ENCODE measurements around the gene SSH3.

The SSH3 gene

DNA sequence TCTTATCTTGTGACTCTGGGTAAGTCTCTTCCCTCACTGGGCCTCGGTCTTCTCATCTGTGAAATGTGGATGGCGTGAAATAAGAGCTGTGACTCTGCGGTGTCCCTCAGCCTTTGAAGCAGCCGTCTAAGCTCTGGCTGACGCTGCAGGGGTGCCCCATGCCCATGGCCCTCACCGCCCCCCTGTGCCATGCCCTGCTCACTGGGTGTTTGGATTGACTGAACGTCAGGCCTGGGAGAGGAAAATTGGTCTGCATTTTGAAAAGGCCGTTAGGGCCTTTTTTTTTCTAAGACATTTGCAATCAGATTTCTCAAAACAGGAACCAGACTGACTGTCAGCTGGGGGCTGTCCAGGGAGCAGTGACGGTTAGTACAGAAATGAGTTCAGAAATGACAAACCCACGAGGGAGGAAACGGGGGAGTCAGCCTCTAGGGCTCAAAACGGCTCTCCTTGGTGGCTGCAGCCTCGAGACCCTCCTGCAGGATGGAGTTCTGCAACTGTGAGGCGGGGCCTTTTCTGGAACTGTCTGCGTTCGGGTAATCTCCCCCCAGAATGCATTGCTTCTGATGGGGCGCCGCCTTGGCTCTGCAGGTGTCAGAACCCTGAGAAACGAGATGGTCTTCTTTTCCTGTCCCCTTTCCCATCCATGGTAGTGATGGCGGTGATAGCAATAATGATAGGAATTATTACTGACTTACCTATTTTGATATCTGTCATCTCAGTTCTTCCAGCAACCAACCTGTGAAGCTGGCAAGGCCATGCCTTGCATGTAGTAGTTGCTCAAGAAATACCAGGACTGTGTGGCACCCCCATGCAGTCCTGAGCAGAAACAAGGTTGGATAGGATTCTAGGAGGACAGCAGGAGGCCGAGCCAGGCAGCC lies 35.0 kb upstream of the SSH3 start:
- DNase-seq, result peak; percentile 75

DNA sequence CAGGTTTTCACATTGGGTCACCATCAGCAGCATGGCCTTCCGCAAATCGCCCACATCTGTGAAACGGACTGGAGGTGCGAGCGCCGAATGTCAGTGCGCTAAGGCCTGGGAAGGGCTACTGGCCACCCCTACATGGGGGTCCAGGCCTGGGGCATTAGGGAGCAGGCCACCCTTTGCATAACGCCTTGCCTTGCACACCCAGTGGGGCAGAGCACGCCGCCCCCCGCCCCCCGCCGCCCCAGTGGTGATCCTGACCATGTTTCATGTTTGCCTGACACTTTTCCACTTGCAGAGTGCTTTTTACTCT lies 34.4 kb upstream of the SSH3 start:
- DNase-seq, result no peak

- no peak for DNase-seq
Measured at GRCh38 chr11:67269401-67270255, 33.7 kb upstream of the SSH3 start.

DNA sequence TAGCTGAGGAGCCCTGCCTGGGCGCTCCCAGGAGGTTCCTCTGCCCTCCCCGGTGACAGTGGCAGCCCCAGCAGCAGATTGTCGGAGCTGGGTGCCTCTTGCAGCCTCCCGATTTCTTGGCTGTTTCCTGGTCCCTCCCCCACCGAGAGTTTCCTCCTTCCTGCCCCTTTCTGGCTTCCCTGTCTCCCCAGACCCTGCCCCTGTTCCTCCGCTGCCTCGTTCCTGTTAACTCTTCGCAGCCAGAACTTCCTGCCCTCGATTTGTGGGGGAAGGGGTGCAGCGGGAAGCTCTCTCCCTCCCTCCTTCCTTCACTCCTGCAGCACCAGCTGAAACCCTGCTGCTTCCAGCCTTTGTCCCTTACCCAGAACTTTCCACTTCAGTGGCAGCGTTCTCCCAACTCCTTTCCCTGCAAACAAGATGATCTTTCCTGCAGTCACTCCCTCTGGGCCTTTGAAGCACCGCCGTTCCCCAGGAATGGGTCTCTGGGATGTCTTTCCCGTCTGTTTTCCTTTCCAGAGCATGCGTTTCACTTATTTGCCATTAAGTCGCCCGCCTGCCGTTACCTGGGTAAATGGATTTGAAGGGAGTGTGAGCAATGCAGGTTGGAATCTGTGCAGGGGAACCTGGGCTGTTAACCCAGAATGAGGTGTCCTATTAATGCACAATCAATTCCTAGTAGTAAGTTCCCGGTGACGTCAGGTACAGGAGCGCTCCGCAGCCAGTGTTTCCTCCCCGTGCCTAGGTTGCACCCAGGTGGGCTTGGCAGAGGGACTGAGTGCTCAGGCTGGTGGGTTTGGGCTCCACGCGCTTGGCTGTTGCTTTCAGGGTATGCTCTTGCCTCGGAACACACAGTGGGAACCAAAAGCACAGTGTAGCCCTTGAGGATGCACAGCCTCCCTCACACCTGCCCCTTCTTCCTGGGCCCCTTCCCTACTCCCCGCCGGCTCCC lies 32.8 kb upstream of the SSH3 start:
- peak; percentile 56 for DNase-seq

DNA sequence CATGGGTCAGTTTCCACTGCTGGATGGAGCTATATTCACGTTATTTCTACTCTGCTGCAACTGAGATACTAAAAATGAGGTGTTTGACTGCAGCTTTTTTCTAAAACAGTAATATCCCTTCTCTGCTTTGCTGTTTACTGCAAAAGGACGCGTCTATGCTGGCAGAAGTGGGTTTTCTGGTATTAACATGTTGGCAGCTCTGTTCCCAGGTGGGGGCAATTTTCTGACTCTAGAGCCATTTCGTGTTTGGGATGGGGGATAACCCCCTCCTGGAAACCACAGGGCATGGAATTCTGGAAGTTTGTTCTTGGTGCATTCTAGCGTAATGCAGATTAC lies 32.2 kb upstream of the SSH3 start:
- DNase-seq, result no peak

DNA sequence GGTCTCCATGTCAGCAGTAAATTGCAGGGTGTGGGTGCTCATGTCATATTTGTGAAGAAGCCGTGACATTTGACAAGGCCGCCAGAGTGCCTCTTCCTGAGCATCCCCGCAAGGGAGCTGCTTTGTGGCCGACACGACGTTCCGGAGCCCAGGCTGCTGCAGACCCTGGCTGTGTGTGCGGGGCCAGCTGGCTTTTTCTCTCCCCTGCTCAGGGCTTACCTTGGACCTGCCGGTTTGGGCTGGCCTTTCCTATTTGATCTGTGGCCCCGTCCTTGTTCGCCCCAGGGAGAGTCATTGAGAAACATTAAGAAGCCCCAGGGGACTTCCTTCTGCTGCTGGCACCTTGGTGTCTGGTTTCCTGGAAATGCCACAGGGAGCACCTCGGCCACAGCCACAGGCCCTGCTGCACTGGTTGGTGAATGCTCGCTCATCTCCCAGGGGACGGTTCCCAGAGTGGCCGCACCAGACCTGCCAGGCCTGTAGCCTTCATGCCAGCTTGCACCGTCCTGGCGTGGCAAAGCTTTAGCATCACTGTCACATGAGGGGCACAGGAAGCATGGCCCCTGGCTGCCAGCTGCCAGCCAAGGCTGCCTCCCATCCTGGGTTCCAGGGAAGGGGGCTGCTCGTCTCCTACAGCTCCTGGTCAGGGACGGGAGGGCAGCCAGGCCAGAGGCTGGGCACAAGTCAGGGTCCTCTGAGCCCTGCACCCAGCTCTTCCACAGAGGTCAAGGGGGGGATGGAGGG lies 31.6 kb upstream of the SSH3 start:
- DNase-seq, result peak; percentile 65

- DNase-seq, result peak; percentile 50
Measured at GRCh38 chr11:67272327-67273259, 30.7 kb upstream of the SSH3 start.

DNA sequence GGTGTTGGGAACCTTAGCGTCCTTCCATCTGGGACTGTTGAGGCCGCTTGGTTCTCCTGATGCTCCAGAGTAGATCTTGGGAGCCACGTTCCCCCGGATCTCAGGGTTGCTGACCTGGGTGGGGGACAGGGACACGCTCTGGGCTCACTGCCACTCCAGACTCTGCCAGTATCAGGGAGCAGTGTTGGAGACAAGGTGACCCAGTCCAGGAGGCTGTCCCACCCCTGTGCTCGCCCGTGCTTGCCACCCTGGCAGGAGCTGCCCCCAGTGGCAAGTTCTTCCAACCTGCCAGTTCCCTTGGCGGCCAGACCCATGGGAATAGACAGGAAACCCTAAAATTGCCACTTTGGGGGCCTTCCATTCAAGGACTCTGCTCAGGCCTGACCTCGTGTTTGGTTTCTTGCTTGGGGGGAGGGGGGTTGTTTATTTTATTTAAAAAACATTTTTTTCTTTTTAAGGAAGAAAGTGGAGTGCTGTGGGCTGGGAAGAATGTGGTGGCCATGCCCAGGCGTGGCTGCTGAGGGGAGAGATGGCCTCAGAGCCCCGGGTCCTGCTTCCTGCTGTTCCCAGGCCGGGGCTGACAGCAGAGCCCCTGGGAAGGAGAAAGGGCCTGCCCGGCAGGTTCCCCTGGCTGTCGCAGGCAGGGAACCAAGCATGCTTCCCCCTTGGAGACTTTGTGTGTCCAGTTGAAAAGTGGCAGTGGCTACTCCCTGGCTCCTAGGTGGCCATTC lies 29.9 kb upstream of the SSH3 start:
- DNase-seq, result no peak

GRCh38 chr11:67274768-67275605 lies 28.3 kb upstream of the SSH3 start:
- no peak for DNase-seq

DNA sequence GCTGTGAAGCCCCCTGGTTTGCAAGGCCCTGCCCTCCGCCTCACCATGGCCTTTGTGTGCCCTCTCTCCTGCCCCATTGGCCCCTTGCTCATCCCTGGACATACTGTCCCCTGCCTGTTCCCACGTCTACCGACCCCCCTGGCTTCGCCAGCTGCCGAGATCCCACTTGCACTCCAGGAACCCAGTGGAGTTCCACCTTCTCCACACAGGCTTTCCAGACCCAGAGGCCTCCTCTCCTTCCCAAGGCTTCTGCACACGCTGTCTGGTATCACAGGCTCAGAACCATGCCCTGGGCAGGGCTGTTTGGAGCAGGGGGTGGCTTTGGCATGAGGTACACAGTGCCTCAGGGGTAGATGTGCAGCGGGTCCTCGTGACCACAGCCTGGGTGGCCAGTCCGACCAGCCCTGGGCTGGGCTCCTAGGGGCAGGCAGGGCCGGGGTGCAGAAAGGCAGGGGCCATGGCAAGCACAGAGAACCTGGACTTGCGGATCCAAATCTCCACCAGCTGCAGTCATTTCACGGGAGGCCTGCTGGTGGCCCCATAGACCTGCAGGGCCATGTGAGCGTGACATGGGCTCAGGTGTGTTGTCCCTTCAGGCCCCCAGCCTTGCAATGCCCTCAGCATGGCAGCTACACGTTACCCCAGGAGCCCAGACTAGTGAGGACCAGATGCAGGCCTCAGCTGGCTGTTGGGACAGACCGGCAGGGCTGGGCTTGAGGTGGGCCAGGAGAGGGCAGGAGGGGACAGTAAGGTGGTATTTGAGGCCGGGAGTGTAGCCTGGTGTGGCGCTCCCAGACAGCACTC lies 27.5 kb upstream of the SSH3 start:
- DNase-seq, result peak; percentile 29

GRCh38 chr11:67276781-67277230 lies 26.5 kb upstream of the SSH3 start:
- peak; percentile 58 for DNase-seq

DNA sequence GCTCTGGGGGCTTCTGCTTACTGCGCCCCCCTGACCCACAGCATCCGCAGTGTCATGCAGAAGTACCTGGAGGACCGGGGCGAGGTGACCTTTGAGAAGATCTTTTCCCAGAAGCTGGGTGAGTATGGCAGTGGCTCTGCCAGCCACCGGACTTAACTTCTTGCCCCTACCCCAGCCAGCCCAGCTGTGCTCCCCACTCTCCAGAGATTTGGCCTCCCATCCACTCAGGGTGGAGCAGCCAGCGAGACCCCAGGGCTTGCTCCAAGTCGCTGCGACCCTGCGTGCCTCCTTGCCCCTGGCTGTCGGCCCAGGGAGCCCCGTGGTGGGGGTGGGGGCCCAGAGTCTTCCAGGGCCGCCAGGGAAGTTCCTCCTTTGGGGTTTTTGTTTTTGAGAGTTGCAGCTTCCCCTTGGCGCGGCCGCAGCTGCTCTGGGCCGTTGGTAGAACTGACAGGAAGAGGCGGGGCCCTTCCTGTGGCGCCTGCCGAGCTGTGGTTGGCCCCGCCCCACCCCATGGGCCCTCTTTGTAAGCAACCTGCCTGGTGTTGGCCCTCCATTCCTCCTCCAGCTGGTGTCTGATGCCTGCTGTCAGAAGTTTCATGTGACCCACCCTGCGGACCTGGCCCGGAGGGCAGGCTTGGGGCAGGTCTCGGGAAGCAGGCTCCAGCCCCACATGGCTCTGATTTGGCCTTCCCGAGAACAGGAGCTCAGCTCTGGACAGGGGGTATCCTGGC lies 25.9 kb upstream of the SSH3 start:
- DNase-seq, result peak; percentile 97

DNA sequence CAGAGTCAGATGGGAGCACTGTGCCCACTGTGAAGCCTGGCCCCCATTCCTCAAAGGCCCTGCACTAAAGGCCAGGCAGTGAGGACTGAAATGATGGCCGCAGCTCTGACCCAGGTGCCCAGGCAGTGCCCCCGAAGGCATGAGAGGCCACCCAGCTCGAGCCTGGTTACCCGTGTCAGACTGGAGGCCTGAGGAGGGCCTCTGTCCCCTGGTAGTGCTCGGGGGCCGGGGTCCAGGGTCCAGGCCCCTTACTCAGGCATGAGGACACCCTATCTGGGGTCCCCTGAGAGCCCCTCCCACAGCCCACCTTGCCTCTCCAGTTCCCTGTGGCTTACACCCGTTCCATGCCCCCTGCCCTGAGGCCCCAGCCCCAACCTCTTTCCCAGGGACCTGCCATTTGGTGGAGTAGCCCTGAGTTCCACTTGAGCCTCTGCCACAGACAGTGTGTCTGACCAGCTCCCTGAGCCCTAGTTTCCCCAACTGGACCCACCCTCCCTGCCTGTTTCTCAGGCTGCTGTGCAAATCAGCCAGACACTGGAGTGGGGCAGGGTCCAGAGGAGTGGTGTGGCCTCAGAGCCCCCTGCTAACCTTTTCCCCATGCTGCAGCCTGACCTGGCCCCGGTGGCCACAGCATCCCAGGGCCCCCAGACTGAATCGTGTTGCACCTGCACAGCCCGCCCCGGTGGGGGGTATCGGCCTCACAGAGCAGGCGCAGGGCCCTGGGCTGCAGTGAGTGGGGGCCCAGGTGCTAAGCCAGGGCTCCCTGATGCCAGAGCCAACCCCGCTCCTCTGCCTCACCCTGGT lies 25.0 kb upstream of the SSH3 start:
- DNase-seq, result peak; percentile 1

- peak; percentile 2 for DNase-seq
Measured at GRCh38 chr11:67278939-67279588, 24.3 kb upstream of the SSH3 start.

GRCh38 chr11:67279589-67280340 lies 23.6 kb upstream of the SSH3 start:
- DNase-seq, result no peak

Data from CD4-positive, alpha-beta T cell treated with Interleukin-6 for 4 hours (primary cell).